Vagina (tissue), 2 donors: ENCODE data around the gene NPAS3. TPM values are rescaled to one million over a fixed set of nuclear protein-coding genes. Genes with fewer than 3 reads are reported as not detected.

ENCODE experiments used
- DNase-seq, 2 donors: peaks; one replicate each; pipeline ENCODE4 v3.0.0-alpha.2; 2017; ENCODE audit errors: extremely low spot score in 2 of 2
- H3K27ac ChIP-seq: fragments of 200-600 bp; sonication (generic); one replicate; pipeline ENCODE4 v1.5.1; 2019
- H3K27me3 ChIP-seq: fragments of 200-600 bp; sonication (generic); one replicate; pipeline ENCODE4 v1.5.1; 2019
- H3K36me3 ChIP-seq, 2 donors: fragments of 200-600 bp; sonication (generic); one replicate each; pipeline ENCODE4 v1.5.1; 2017 to 2019
- H3K4me1 ChIP-seq: fragments of 200-600 bp; sonication (generic); one replicate; pipeline ENCODE4 v1.5.1; 2019
- H3K4me3 ChIP-seq, 2 donors: fragments of 200-600 bp; sonication (generic); 1 replicate in 1 of 2; 2 replicates in 1 of 2; pipeline ENCODE4 v1.5.1; 2016 to 2019
- H3K9me3 ChIP-seq: fragments of 200-600 bp; sonication (generic); one replicate; pipeline ENCODE4 v1.5.1; 2019
- CTCF ChIP-seq, 3 experiments: fragments of 450-650 bp in 2 of 3; fragments of 200-600 bp in 1 of 3; sonication (generic) in 1 of 3; IDR thresholded peaks; one replicate each; pipeline ENCODE4 v1.5.1; 2017 to 2019; ENCODE audit warnings: antibody characterized with exemption in 3 of 3, mild to moderate bottlenecking in 2 of 3, moderate library complexity in 2 of 3
- POLR2A ChIP-seq, 2 donors: fragments of 450-650 bp; IDR thresholded peaks; one replicate each; pipeline ENCODE4 v1.6.1; 2017; ENCODE audit warnings: antibody characterized with exemption in 2 of 2, mild to moderate bottlenecking in 2 of 2, moderate library complexity in 2 of 2
- POLR2AphosphoS5 ChIP-seq, 2 donors: sonication (generic); formaldehyde crosslinking; IDR thresholded peaks; one replicate each; pipeline ENCODE4 v1.9.0; 2017; ENCODE audit warnings: antibody characterized with exemption in 2 of 2, mild to moderate bottlenecking in 2 of 2, low read depth in 1 of 2; ENCODE audit not compliant: insufficient read depth in 1 of 2
- intact Hi-C: fragments of 100-400 bp; cut with DNase I; formaldehyde crosslinking; loops from one replicate; pipeline ENCODE4 v1.15.1; 2023
- total RNA-seq: library from RNA; depleted of rRNA; stranded (reverse); fragments of >200 nt; gene quantifications from one replicate; pipeline ENCODE4 v1.2.3, GENCODE V29; 2016

The NPAS3 gene
- total RNA-seq, 1 donor from 2014 or later = 1.2 TPM

- H3K27me3 ChIP-seq = no peaks in the 10 kb centered on the region
- no peak overlapping the region for H3K27ac ChIP-seq
- no peak overlapping the region for H3K4me3 ChIP-seq
- no peak for TF ChIP-seq CTCF (IDR thresholded peaks at IDR 0.05)
- TF ChIP-seq POLR2A (IDR thresholded peaks at IDR 0.05) = no peak
- no peak for TF ChIP-seq POLR2AphosphoS5 (IDR thresholded peaks at IDR 0.05; ENCODE audit: insufficient read depth in 1 of 2, low read depth in 1 of 2)
- no peaks in the 10 kb centered on the region for H3K36me3 ChIP-seq
- H3K4me1 ChIP-seq = no peaks in the 10 kb centered on the region
- no peak for DNase-seq
- intact Hi-C loops = no loop called here
- no peaks in the 10 kb centered on the region for H3K9me3 ChIP-seq
Measured at GRCh38 chr14:33408291-33408690, 469.6 kb downstream of the NPAS3 start.

- Histone ChIP-seq H3K27me3 (no peaks in the 10 kb centered on the region), H3K36me3 (no peaks in the 10 kb centered on the region), H3K9me3 (no peaks in the 10 kb centered on the region), H3K4me3 (no peak overlapping the region), H3K27ac (no peak overlapping the region), H3K4me1 (no peaks in the 10 kb centered on the region)
- DNase-seq = no peak
- intact Hi-C loops = no loop called here
- TF ChIP-seq CTCF (IDR thresholded peaks at IDR 0.05) (no peak), POLR2A (IDR thresholded peaks at IDR 0.05) (no peak), POLR2AphosphoS5 (IDR thresholded peaks at IDR 0.05; ENCODE audit: insufficient read depth in 1 of 2, low read depth in 1 of 2) (no peak)
Measured at GRCh38 chr14:33412450-33412849, 473.8 kb downstream of the NPAS3 start.

GRCh38 chr14:33413381-33413780, 474.7 kb downstream of the NPAS3 start:
- intact Hi-C loops = no loop called here
- no peak for DNase-seq
- no peak overlapping the region for H3K4me3 ChIP-seq
- H3K27ac ChIP-seq = no peak overlapping the region
- TF ChIP-seq POLR2AphosphoS5 (IDR thresholded peaks at IDR 0.05; ENCODE audit: insufficient read depth in 1 of 2, low read depth in 1 of 2) (no peak), CTCF (IDR thresholded peaks at IDR 0.05) (no peak)
- no peaks in the 10 kb centered on the region for H3K4me1 ChIP-seq
- no peaks in the 10 kb centered on the region for H3K36me3 ChIP-seq
- H3K27me3 ChIP-seq = no peaks in the 10 kb centered on the region
- H3K9me3 ChIP-seq = no peaks in the 10 kb centered on the region

GRCh38 chr14:33414041-33414440, 475.4 kb downstream of the NPAS3 start:
- H3K9me3 ChIP-seq = no peaks in the 10 kb centered on the region
- H3K27me3 ChIP-seq = no peaks in the 10 kb centered on the region
- H3K4me1 ChIP-seq = no peaks in the 10 kb centered on the region
- H3K36me3 ChIP-seq = no peaks in the 10 kb centered on the region
- H3K4me3 ChIP-seq = no peak overlapping the region
- H3K27ac ChIP-seq = no peak overlapping the region
- DNase-seq = no peak
- TF ChIP-seq POLR2AphosphoS5 (IDR thresholded peaks at IDR 0.05; ENCODE audit: insufficient read depth in 1 of 2, low read depth in 1 of 2) (no peak), CTCF (IDR thresholded peaks at IDR 0.05) (no peak), POLR2A (IDR thresholded peaks at IDR 0.05) (no peak)
- intact Hi-C loops = no loop called here

GRCh38 chr14:33420051-33420627, 481.5 kb downstream of the NPAS3 start:
- Histone ChIP-seq H3K36me3 (no peaks in the 10 kb centered on the region), H3K4me1 (no peaks in the 10 kb centered on the region), H3K27ac (no peak overlapping the region), H3K27me3 (no peaks in the 10 kb centered on the region), H3K9me3 (no peaks in the 10 kb centered on the region), H3K4me3 (no peak overlapping the region)
- DNase-seq = no peak
- TF ChIP-seq CTCF (IDR thresholded peaks at IDR 0.05) (no peak), POLR2A (IDR thresholded peaks at IDR 0.05) (no peak), POLR2AphosphoS5 (IDR thresholded peaks at IDR 0.05; ENCODE audit: insufficient read depth in 1 of 2, low read depth in 1 of 2) (no peak)
- intact Hi-C loops = no loop called here
